Ovary (tissue), 3 donors: ENCODE measurements around the gene MCM5.

Source experiments
- EP300 ChIP-seq: sonication (generic); formaldehyde crosslinking; IDR thresholded peaks from one replicate; pipeline ENCODE4 v1.6.1; 2017; ENCODE audit warnings: antibody characterized with exemption
- POLR2A ChIP-seq: fragments of 450-650 bp; IDR thresholded peaks from one replicate; pipeline ENCODE4 v1.6.1; 2017; ENCODE audit warnings: antibody characterized with exemption, mild to moderate bottlenecking, moderate library complexity
- TF ChIP-seq, protein P1 (sequence below), 3 donors: fragments of 450-650 bp in 2 of 3; fragments of 200-600 bp in 1 of 3; IDR thresholded peaks; one replicate each; pipeline versions ENCODE4 v1.5.1 to v1.8.0; 2016 to 2022; ENCODE audit warnings: antibody characterized with exemption in 3 of 3, mild to moderate bottlenecking in 1 of 3
- donor health status: DM: no; HTN: no; CAD: no.

- no peak for TF ChIP-seq POLR2A
- TF ChIP-seq, protein P1, sequence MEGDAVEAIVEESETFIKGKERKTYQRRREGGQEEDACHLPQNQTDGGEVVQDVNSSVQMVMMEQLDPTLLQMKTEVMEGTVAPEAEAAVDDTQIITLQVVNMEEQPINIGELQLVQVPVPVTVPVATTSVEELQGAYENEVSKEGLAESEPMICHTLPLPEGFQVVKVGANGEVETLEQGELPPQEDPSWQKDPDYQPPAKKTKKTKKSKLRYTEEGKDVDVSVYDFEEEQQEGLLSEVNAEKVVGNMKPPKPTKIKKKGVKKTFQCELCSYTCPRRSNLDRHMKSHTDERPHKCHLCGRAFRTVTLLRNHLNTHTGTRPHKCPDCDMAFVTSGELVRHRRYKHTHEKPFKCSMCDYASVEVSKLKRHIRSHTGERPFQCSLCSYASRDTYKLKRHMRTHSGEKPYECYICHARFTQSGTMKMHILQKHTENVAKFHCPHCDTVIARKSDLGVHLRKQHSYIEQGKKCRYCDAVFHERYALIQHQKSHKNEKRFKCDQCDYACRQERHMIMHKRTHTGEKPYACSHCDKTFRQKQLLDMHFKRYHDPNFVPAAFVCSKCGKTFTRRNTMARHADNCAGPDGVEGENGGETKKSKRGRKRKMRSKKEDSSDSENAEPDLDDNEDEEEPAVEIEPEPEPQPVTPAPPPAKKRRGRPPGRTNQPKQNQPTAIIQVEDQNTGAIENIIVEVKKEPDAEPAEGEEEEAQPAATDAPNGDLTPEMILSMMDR (IDR thresholded peaks at IDR 0.05) = no peak
- TF ChIP-seq EP300 = no peak
Observed at GRCh38 chr22:35425971-35426800, 26.2 kb downstream of the MCM5 start.
